Skeletal muscle tissue (tissue), 4 donors: ENCODE results near the gene TRPM4. TPM values are rescaled to one million over a fixed set of nuclear protein-coding genes. Genes with fewer than 3 reads are reported as not detected.
"Not testable (repeated sequence)": the region's sequence is repeated elsewhere in the genome, so short reads cannot be mapped to it uniquely, and the experiment has no call there.

ENCODE experiments used
- H3K27ac ChIP-seq: one replicate; pipeline ENCODE4 v1.7.0; 2013; ENCODE audit warnings: mild to moderate bottlenecking, low read depth, low read length, inconsistent platforms
- H3K27me3 ChIP-seq, 3 donors: one replicate each; pipeline ENCODE4 v1.7.0; 2013; ENCODE audit warnings: low read length in 3 of 3; ENCODE audit not compliant: control insufficient read depth in 3 of 3, insufficient read depth in 3 of 3
- H3K36me3 ChIP-seq, 3 donors: one replicate each; pipeline ENCODE4 v1.7.0; 2013; ENCODE audit warnings: low read length in 3 of 3; ENCODE audit not compliant: control insufficient read depth in 3 of 3, insufficient read depth in 3 of 3
- H3K4me1 ChIP-seq, 3 donors: one replicate each; pipeline ENCODE4 v1.7.0; 2013; ENCODE audit warnings: low read length in 3 of 3, mild to moderate bottlenecking in 3 of 3; ENCODE audit not compliant: control insufficient read depth in 3 of 3, insufficient read depth in 3 of 3
- H3K4me3 ChIP-seq, 3 donors: one replicate each; pipeline ENCODE4 v1.7.0; 2013; ENCODE audit warnings: low read length in 3 of 3
- H3K9ac ChIP-seq, 3 donors: one replicate each; pipeline ENCODE4 v1.7.0; 2013; ENCODE audit warnings: low read length in 3 of 3, mild to moderate bottlenecking in 3 of 3, moderate library complexity in 2 of 3, low read depth in 1 of 3
- H3K9me3 ChIP-seq, 3 donors: one replicate each; pipeline ENCODE4 v1.7.0; 2013; ENCODE audit warnings: low read length in 3 of 3; ENCODE audit not compliant: control insufficient read depth in 3 of 3
- total RNA-seq: library from RNA; depleted of rRNA; stranded (reverse); fragments of >200 nt; gene quantifications from one replicate; pipeline ENCODE4 v1.2.3, GENCODE V29; 2014
- donor health status: Osteomylitis.

TRPM4 gene
- total RNA-seq, 1 donor from 2014 or later = 5.2 TPM

DNA sequence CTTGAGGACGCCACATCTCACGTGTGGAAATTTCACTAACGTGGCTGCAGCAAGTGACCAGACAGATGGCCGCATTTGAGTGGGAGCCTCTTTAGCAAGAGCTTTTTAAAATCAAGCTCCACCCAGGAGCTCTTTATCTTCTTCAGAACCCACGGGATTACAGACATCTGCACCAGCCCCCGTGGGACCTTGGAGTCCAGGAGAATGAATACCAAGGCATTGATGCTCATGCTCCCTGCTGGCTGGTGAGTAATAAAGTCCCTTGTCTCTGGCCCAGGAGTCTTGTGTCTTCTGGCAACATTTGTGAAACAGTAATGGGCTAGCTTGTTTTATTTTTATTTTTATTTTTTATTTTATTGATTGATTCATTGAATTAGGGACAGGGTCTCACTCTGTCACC lies 64.4 kb downstream of the TRPM4 start:
- no peaks in the 10 kb centered on the region for H3K36me3 ChIP-seq
- no peak overlapping the region for H3K27ac ChIP-seq
- no peaks in the 10 kb centered on the region for H3K27me3 ChIP-seq
- peaks cover 0 to 13% (median 6%) of the 10 kb centered on the region in 3 donors for H3K4me1 ChIP-seq
- H3K9ac ChIP-seq = no peak overlapping the region
- H3K4me3 ChIP-seq = no peak overlapping the region
- no peaks in the 10 kb centered on the region for H3K9me3 ChIP-seq

DNA sequence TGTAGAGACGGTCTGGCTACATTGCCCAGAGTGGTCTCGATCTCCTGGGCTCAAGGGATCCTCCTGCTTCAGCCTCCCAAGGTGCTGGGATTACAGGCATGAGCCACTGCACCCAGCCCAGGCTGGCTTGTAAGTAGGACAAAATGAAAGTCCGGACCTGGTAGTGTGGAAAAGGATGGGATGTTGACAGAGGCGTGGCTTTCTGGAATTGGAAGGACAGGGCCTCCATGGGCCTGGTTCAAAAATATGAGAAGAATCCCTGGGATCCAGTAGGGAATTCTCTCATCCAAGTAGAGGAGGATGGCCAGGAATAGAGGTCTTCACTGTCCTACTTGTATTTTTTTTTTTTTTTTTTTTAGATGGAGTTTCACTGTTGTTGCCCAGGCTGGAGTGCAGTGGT lies 64.9 kb downstream of the TRPM4 start:
- no peak overlapping the region for H3K4me3 ChIP-seq
- no peaks in the 10 kb centered on the region for H3K27me3 ChIP-seq
- no peak overlapping the region for H3K9ac ChIP-seq
- H3K4me1 ChIP-seq = peaks cover 0 to 8% (median 3%) of the 10 kb centered on the region in 3 donors
- H3K36me3 ChIP-seq = no peaks in the 10 kb centered on the region
- H3K27ac ChIP-seq = no peak overlapping the region
- H3K9me3 ChIP-seq = no peaks in the 10 kb centered on the region

- Histone ChIP-seq H3K4me1 (peaks cover 0 to 4% (median 0%) of the 10 kb centered on the region in 3 donors), H3K9ac (no peak overlapping the region), H3K9me3 (no peaks in the 10 kb centered on the region), H3K27ac (no peak overlapping the region), H3K4me3 (no peak overlapping the region), H3K27me3 (no peaks in the 10 kb centered on the region), H3K36me3 (no peaks in the 10 kb centered on the region)
Measured at GRCh38 chr19:49223472-49223871, 65.9 kb downstream of the TRPM4 start.

DNA sequence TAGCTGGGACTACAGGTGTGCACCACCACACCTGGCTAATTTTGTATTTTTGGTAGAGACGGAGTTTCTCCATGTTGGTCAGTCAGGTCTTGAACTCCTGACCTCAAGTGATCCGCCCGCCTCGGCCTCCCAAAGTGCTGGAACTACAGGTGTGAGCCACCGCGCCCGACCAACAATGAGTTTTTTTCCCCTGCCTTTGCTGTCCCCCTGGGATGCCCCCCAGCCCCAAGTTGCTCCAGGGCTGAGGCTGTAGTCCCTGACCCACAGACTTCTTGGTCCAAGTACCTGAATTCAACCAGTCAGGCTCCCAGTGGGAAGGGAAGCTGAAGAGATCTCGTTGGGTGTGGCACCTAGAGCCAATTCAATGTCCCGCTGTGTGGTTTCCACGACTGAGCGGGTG lies 66.8 kb downstream of the TRPM4 start:
- H3K4me1 ChIP-seq, H3K9ac ChIP-seq, H3K36me3 ChIP-seq, H3K9me3 ChIP-seq, H3K27ac ChIP-seq, H3K27me3 ChIP-seq, H3K4me3 ChIP-seq: not testable (repeated sequence)

GRCh38 chr19:49224879-49225278 lies 67.3 kb downstream of the TRPM4 start:
- H3K36me3 ChIP-seq = no peaks in the 10 kb centered on the region
- no peak overlapping the region for H3K27ac ChIP-seq
- no peaks in the 10 kb centered on the region for H3K27me3 ChIP-seq
- no peak overlapping the region for H3K4me3 ChIP-seq
- no peak overlapping the region for H3K9ac ChIP-seq
- H3K9me3 ChIP-seq = no peaks in the 10 kb centered on the region
- H3K4me1 ChIP-seq = peaks cover 0 to 3% (median 0%) of the 10 kb centered on the region in 3 donors

DNA sequence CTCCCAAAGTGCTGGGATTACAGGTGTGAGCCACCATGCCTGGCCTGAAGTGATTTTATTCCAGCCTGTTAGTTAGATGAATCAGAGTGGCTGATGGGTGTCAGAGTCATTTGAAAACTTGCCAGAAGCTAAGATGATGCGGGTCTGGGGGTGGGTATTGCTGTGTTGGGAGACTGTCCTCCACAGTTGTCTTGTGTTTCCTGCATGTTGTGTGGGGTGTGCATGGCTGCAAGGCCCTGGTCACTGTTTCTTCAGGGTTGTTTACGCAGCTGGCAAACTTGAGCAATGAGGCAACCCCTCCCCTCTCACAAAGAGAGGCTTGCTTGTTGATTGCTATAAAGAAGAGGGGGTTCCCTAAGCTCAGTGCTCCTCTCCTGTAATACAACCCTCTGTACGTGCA lies 71.8 kb downstream of the TRPM4 start:
- Histone ChIP-seq H3K36me3 (no peaks in the 10 kb centered on the region), H3K9ac (no peak overlapping the region)

GRCh38 chr19:49231389-49231788 lies 73.8 kb downstream of the TRPM4 start:
- Histone ChIP-seq H3K27ac (no peak overlapping the region), H3K4me1 (no peaks in the 10 kb centered on the region), H3K4me3 (no peak overlapping the region), H3K9ac (no peak overlapping the region), H3K36me3 (no peaks in the 10 kb centered on the region), H3K9me3 (no peaks in the 10 kb centered on the region), H3K27me3 (no peaks in the 10 kb centered on the region)

More for the DNA sequence above, 71.8 kb downstream of the TRPM4 start:
- Histone ChIP-seq H3K9me3 (no peaks in the 10 kb centered on the region), H3K4me3 (no peak overlapping the region), H3K4me1 (peaks cover 0 to 3% (median 0%) of the 10 kb centered on the region in 3 donors), H3K27me3 (no peaks in the 10 kb centered on the region), H3K27ac (no peak overlapping the region)

DNA sequence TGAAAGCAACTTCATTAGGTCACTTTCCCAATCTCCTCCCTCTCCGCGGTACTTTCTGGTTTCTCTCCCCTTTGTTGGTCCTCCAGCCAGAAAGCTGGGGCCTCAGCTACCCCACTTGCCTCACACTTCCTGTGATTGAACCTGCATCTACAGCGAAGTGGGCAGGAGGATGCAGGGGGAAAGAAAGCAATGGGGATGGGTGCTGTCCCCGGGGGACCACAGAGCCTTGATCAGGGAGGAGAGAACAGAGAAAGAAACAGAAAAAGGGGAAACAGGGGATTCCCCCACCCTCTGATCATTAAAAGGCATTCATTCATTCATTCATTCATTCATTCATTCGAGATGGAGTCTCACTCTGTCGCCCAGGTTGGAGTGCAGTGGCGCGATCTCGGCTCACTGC lies 74.2 kb downstream of the TRPM4 start:
- no peak overlapping the region for H3K4me3 ChIP-seq
- H3K9me3 ChIP-seq = no peaks in the 10 kb centered on the region
- no peak overlapping the region for H3K27ac ChIP-seq
- H3K27me3 ChIP-seq = no peaks in the 10 kb centered on the region
- H3K9ac ChIP-seq = no peak overlapping the region
- no peaks in the 10 kb centered on the region for H3K4me1 ChIP-seq
- no peaks in the 10 kb centered on the region for H3K36me3 ChIP-seq

GRCh38 chr19:49233163-49233562 lies 75.6 kb downstream of the TRPM4 start:
- Histone ChIP-seq H3K36me3 (no peaks in the 10 kb centered on the region), H3K9me3 (no peaks in the 10 kb centered on the region), H3K27ac (no peak overlapping the region), H3K9ac (no peak overlapping the region), H3K4me1 (no peaks in the 10 kb centered on the region), H3K4me3 (no peak overlapping the region), H3K27me3 (no peaks in the 10 kb centered on the region)

GRCh38 chr19:49241769-49242168 lies 84.2 kb downstream of the TRPM4 start:
- Histone ChIP-seq H3K36me3 (no peaks in the 10 kb centered on the region), H3K4me3 (no peak overlapping the region), H3K9me3 (no peaks in the 10 kb centered on the region), H3K4me1 (no peaks in the 10 kb centered on the region), H3K9ac (no peak overlapping the region), H3K27ac (no peak overlapping the region), H3K27me3 (no peaks in the 10 kb centered on the region)

GRCh38 chr19:49243129-49243528 lies 85.5 kb downstream of the TRPM4 start:
- H3K9me3 ChIP-seq = no peaks in the 10 kb centered on the region
- no peaks in the 10 kb centered on the region for H3K27me3 ChIP-seq

More at GRCh38 chr19:49243129-49243528, 85.5 kb downstream of the TRPM4 start:
- no peak overlapping the region for H3K4me3 ChIP-seq
- no peak overlapping the region for H3K9ac ChIP-seq
- no peaks in the 10 kb centered on the region for H3K36me3 ChIP-seq
- H3K4me1 ChIP-seq = no peaks in the 10 kb centered on the region
- H3K27ac ChIP-seq = no peak overlapping the region
